ENCODE data around the gene KIRREL3.

KIRREL3 gene

GRCh38 chr11:126533560-126533959, 467.0 kb downstream of the KIRREL3 start:
- no peak overlapping the region for H3K4me3 ChIP-seq (ENCODE audit: low read length)
- TF ChIP-seq, protein P1, sequence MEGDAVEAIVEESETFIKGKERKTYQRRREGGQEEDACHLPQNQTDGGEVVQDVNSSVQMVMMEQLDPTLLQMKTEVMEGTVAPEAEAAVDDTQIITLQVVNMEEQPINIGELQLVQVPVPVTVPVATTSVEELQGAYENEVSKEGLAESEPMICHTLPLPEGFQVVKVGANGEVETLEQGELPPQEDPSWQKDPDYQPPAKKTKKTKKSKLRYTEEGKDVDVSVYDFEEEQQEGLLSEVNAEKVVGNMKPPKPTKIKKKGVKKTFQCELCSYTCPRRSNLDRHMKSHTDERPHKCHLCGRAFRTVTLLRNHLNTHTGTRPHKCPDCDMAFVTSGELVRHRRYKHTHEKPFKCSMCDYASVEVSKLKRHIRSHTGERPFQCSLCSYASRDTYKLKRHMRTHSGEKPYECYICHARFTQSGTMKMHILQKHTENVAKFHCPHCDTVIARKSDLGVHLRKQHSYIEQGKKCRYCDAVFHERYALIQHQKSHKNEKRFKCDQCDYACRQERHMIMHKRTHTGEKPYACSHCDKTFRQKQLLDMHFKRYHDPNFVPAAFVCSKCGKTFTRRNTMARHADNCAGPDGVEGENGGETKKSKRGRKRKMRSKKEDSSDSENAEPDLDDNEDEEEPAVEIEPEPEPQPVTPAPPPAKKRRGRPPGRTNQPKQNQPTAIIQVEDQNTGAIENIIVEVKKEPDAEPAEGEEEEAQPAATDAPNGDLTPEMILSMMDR (conservative IDR thresholded peaks at IDR 0.05; ENCODE audit: low read length): no peak
- no peak for DNase-seq (ENCODE audit: low read depth)

- DNase-seq (ENCODE audit: low read depth): no peak
Measured at GRCh38 chr11:126530416-126530815, 470.2 kb downstream of the KIRREL3 start.

GRCh38 chr11:126529037-126529436, 471.5 kb downstream of the KIRREL3 start:
- no peak for DNase-seq (ENCODE audit: low read depth)
- TF ChIP-seq, protein P1 (conservative IDR thresholded peaks at IDR 0.05; ENCODE audit: low read length): no peak
- no peak overlapping the region for H3K4me3 ChIP-seq (ENCODE audit: low read length)

More at GRCh38 chr11:126530416-126530815, 470.2 kb downstream of the KIRREL3 start:
- TF ChIP-seq, protein P1 (conservative IDR thresholded peaks at IDR 0.05; ENCODE audit: low read length): no peak
- no peak overlapping the region for H3K4me3 ChIP-seq (ENCODE audit: low read length)

GRCh38 chr11:126528075-126528474, 472.5 kb downstream of the KIRREL3 start:
- no peak for DNase-seq (ENCODE audit: low read depth)
- TF ChIP-seq, protein P1 (conservative IDR thresholded peaks at IDR 0.05; ENCODE audit: low read length): no peak
- no peak overlapping the region for H3K4me3 ChIP-seq (ENCODE audit: low read length)

DNA sequence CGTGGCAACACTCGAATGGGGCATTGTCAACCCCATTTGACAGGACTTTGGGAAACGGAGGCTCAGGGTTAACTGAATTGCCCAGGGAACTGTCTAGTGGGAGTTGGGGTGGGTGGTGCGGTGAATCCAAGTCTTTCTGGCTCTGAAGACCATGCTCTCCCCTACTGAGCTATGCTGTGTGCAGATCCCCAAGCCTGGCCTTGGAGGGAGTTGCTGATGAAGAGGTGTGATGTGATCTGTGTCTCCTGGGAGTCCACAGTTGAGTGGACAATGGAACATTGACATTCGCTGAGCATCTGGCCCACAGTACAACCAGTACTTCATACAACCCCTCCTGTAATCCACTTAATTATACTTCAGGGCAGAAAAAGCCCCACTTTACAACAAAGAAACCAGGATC, 472.9 kb downstream of the KIRREL3 start:
- DNase-seq (ENCODE audit: low read depth): no peak
- TF ChIP-seq, protein P1 (conservative IDR thresholded peaks at IDR 0.05; ENCODE audit: low read length): no peak

GRCh38 chr11:126526471-126526870, 474.1 kb downstream of the KIRREL3 start:
- TF ChIP-seq, protein P1 (conservative IDR thresholded peaks at IDR 0.05; ENCODE audit: low read length): no peak
- H3K4me3 ChIP-seq (ENCODE audit: low read length): no peak overlapping the region
- no peak for DNase-seq (ENCODE audit: low read depth)

More for the DNA sequence above, 472.9 kb downstream of the KIRREL3 start:
- H3K4me3 ChIP-seq (ENCODE audit: low read length): no peak overlapping the region

DNA sequence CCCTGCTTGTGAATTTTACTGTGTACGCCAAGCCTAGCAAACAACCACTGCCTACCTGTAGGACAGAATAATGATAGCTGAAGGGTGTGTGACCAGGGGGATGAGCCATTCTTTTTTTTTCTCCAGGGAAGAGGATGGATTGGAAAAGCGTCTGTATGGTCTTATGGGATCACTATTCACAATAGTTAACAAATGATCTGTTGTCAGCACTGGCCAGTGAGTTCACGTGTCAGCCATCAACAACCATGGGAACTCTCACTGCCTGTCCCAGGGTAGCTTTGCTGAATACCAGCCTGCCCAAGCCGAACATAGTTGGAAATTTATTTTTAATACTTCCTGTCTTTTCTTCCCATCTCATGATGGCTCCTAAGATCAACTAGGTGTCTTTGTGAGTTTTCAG, 474.9 kb downstream of the KIRREL3 start:
- TF ChIP-seq, protein P1 (conservative IDR thresholded peaks at IDR 0.05; ENCODE audit: low read length): no peak
- no peak for DNase-seq (ENCODE audit: low read depth)
- no peak overlapping the region for H3K4me3 ChIP-seq (ENCODE audit: low read length)

Measured in AG10803 (cell line).